CD14-positive monocyte (primary cell): ENCODE data around the gene PTGER4. TPM values are rescaled to one million over a fixed set of nuclear protein-coding genes. Genes with fewer than 3 reads are reported as not detected.

Experiments
- DNase-seq, 3 donors: peaks; one replicate each; pipeline ENCODE4 v3.0.0-alpha.2; 2011 to 2022
- H2AFZ ChIP-seq: 2 replicates; pipeline ENCODE4 v1.6.0; 2012; ENCODE audit warnings: mild to moderate bottlenecking, low read depth, low read length, inconsistent platforms; ENCODE audit not compliant: insufficient read depth, poor library complexity, severe bottlenecking
- H3K27ac ChIP-seq, 2 donors: 1 replicate in 1 of 2; 2 replicates in 1 of 2; pipeline ENCODE4 v1.5.1; 2012 to 2013; ENCODE audit warnings: low read length in 2 of 2, control low read depth in 1 of 2, inconsistent platforms in 1 of 2, low read depth in 1 of 2, mild to moderate bottlenecking in 1 of 2
- H3K27me3 ChIP-seq, 2 donors: one replicate each; pipeline versions ENCODE4 v1.6.0 to v1.6.1; 2011 to 2013; ENCODE audit warnings: low read length in 2 of 2; ENCODE audit not compliant: control insufficient read depth in 2 of 2, insufficient read depth in 2 of 2
- H3K36me3 ChIP-seq, 2 donors: replicated peaks in 1 of 2; 1 replicate in 1 of 2; 2 replicates in 1 of 2; pipeline versions ENCODE4 v1.5.1 to v1.6.1; 2012 to 2013; ENCODE audit warnings: low read length in 2 of 2, control low read depth in 1 of 2, inconsistent platforms in 1 of 2, mild to moderate bottlenecking in 1 of 2; ENCODE audit not compliant: insufficient read depth in 2 of 2, control insufficient read depth in 1 of 2
- H3K4me1 ChIP-seq, 2 donors: 1 replicate in 1 of 2; 2 replicates in 1 of 2; pipeline versions ENCODE4 v1.5.1 to v1.6.1; 2012 to 2013; ENCODE audit warnings: low read length in 2 of 2, control low read depth in 1 of 2, inconsistent platforms in 1 of 2, mild to moderate bottlenecking in 1 of 2, moderate library complexity in 1 of 2; ENCODE audit not compliant: insufficient read depth in 2 of 2, control insufficient read depth in 1 of 2
- H3K4me2 ChIP-seq: replicated peaks from 2 replicates; pipeline ENCODE3; 2012; ENCODE audit warnings: low read length, moderate library complexity, mild to moderate bottlenecking; ENCODE audit not compliant: poor library complexity, severe bottlenecking; ENCODE audit errors: extremely low read depth
- H3K4me3 ChIP-seq, 3 experiments: fragments of 200-600 bp in 1 of 3; sonication (generic) in 1 of 3; replicated peaks in 1 of 3; 1 replicate in 2 of 3; 2 replicates in 1 of 3; pipeline ENCODE4 v1.5.1; 2011 to 2013; ENCODE audit warnings: low read length in 3 of 3, mild to moderate bottlenecking in 3 of 3, control low read depth in 2 of 3, low read depth in 2 of 3, inconsistent platforms in 1 of 3, moderate library complexity in 1 of 3
- H3K79me2 ChIP-seq: 2 replicates; pipeline ENCODE4 v1.6.0; 2012; ENCODE audit warnings: mild to moderate bottlenecking, control low read depth, inconsistent platforms, low read length, moderate library complexity; ENCODE audit not compliant: insufficient read depth
- H3K9ac ChIP-seq: 2 replicates; pipeline ENCODE4 v1.6.0; 2017; ENCODE audit warnings: low read length, mild to moderate bottlenecking; ENCODE audit not compliant: insufficient read depth, poor library complexity, severe bottlenecking
- H3K9me3 ChIP-seq, 2 donors: replicated peaks in 1 of 2; 1 replicate in 1 of 2; 2 replicates in 1 of 2; pipeline versions ENCODE4 v1.5.1 to v1.6.1; 2012 to 2013; ENCODE audit warnings: low read length in 2 of 2, control low read depth in 1 of 2; ENCODE audit not compliant: control insufficient read depth in 1 of 2, insufficient read depth in 1 of 2
- H4K20me1 ChIP-seq: 2 replicates; pipeline ENCODE4 v1.6.0; 2012; ENCODE audit warnings: mild to moderate bottlenecking, low read length, control low read depth, moderate library complexity; ENCODE audit not compliant: insufficient read depth
- H3K27ac Mint-ChIP-seq, 7 donors: one replicate each; pipeline ENCODE4 v1.8.0; 2020; ENCODE audit warnings: mild to moderate bottlenecking in 7 of 7, mixed read lengths in 7 of 7, moderate library complexity in 6 of 7, inconsistent platforms in 2 of 7
- H3K27me3 Mint-ChIP-seq, 3 donors: one replicate each; pipeline ENCODE4 v1.8.0; 2021 to 2022; ENCODE audit warnings: low read depth in 3 of 3, mild to moderate bottlenecking in 3 of 3, mixed read lengths in 3 of 3, moderate library complexity in 3 of 3, inconsistent platforms in 1 of 3
- H3K36me3 Mint-ChIP-seq, 2 donors: one replicate each; pipeline ENCODE4 v1.8.0; 2020; ENCODE audit warnings: mixed read lengths in 2 of 2, inconsistent platforms in 1 of 2, mild to moderate bottlenecking in 1 of 2
- H3K4me1 Mint-ChIP-seq: one replicate; pipeline ENCODE4 v1.8.0; 2020; ENCODE audit warnings: mild to moderate bottlenecking, mixed read lengths
- H3K4me3 Mint-ChIP-seq, 2 donors: one replicate each; pipeline ENCODE4 v1.8.0; 2020; ENCODE audit warnings: mild to moderate bottlenecking in 2 of 2, mixed read lengths in 2 of 2, moderate library complexity in 1 of 2
- H3K9me3 Mint-ChIP-seq, 7 donors: one replicate each; pipeline ENCODE4 v1.8.0; 2020 to 2022; ENCODE audit warnings: mixed read lengths in 7 of 7, mild to moderate bottlenecking in 6 of 7, moderate library complexity in 6 of 7, inconsistent platforms in 2 of 7
- CTCF ChIP-seq: fragments of 200-600 bp; IDR thresholded peaks from one replicate; pipeline ENCODE4 v1.8.0; 2022; ENCODE audit warnings: antibody characterized with exemption, mild to moderate bottlenecking
- WGBS: methylation state at CpG from one replicate; pipeline ENCODE4 v1.1.5; 2013; ENCODE audit warnings: missing lambda C conversion rate; ENCODE audit not compliant: insufficient coverage; 5-methylcytosine and 5-hydroxymethylcytosine counted together
- intact Hi-C, 2 donors: fragments of 100-400 bp; cut with micrococcal nuclease; formaldehyde crosslinking; loops; one replicate each; pipeline versions ENCODE4 v1.15.0 to v1.15.1; 2023
- polyA plus RNA-seq, 3 donors: library from polyadenylated mRNA; depleted of rRNA in 1 of 3; unstranded in 2 of 3; stranded (reverse) in 1 of 3; fragments of 300-500 nt in 2 of 3; fragments of >200 nt in 1 of 3; fragmentation: Illumina TruSeq in 2 of 3; gene quantifications; 1 replicate in 2 of 3; 2 replicates in 1 of 3; pipeline ENCODE4 v1.2.3, GENCODE V29; 2012 to 2021

The PTGER4 gene
- polyA plus RNA-seq, 3 donors = 44.4 to 119 (median 64.3) TPM

- no peak overlapping the region for H3K4me3 Mint-ChIP-seq
Measured at GRCh38 chr5:40656766-40657165, 22.9 kb upstream of the PTGER4 start.

GRCh38 chr5:40660751-40661150, 19.0 kb upstream of the PTGER4 start:
- no peak overlapping the region for H3K27ac ChIP-seq
- H3K9me3 Mint-ChIP-seq = peaks cover 0 to 4% (median 0%) of the 10 kb centered on the region in 7 donors
- H3K4me3 ChIP-seq = no peak overlapping the region
- H3K79me2 ChIP-seq = no peaks in the 10 kb centered on the region
- no peak for TF ChIP-seq CTCF
- no peaks in the 10 kb centered on the region for H3K27me3 ChIP-seq
- H3K4me1 Mint-ChIP-seq = peaks cover 11% of the 10 kb centered on the region
- H3K4me2 ChIP-seq = no peak overlapping the region
- WGBS = 50% methylated on average over 2 of the region's 2 CpGs
- H4K20me1 ChIP-seq = no peaks in the 10 kb centered on the region
- no peaks in the 10 kb centered on the region for H3K9me3 ChIP-seq
- peaks cover 0 to 6% (median 0%) of the 10 kb centered on the region in 3 donors for H3K27me3 Mint-ChIP-seq
- no peak overlapping the region for H3K9ac ChIP-seq
- no peaks in the 10 kb centered on the region for H3K36me3 Mint-ChIP-seq
- intact Hi-C loops = no loop called here
- no peak overlapping the region for H2AFZ ChIP-seq
- H3K36me3 ChIP-seq = no peaks in the 10 kb centered on the region
- H3K4me3 Mint-ChIP-seq = no peak overlapping the region
- peaks cover 2 to 7% of the 10 kb centered on the region in 2 donors for H3K4me1 ChIP-seq
- no peak for DNase-seq
- H3K27ac Mint-ChIP-seq = no peak overlapping the region

More at GRCh38 chr5:40656766-40657165, 22.9 kb upstream of the PTGER4 start:
- Mint-ChIP-seq H3K9me3 (peaks cover 0 to 4% (median 0%) of the 10 kb centered on the region in 7 donors), H3K36me3 (no peaks in the 10 kb centered on the region), H3K4me1 (peaks cover 44% of the 10 kb centered on the region), H3K27me3 (peaks cover 0 to 7% (median 1%) of the 10 kb centered on the region in 3 donors), H3K27ac (peak overlapping the region in 1 of 7 donors; percentile 36)
- no peak overlapping the region for H3K9ac ChIP-seq
- H2AFZ ChIP-seq = no peak overlapping the region
- H3K27ac ChIP-seq = no peak overlapping the region
- no peaks in the 10 kb centered on the region for H4K20me1 ChIP-seq
- H3K4me1 ChIP-seq = peaks cover 5 to 24% of the 10 kb centered on the region in 2 donors
- H3K4me3 ChIP-seq = no peak overlapping the region
- H3K4me2 ChIP-seq = no peak overlapping the region
- TF ChIP-seq CTCF = no peak
- H3K27me3 ChIP-seq = no peaks in the 10 kb centered on the region
- intact Hi-C loops = no loop called here
- H3K36me3 ChIP-seq = no peaks in the 10 kb centered on the region
- H3K79me2 ChIP-seq = no peaks in the 10 kb centered on the region
- H3K9me3 ChIP-seq = no peaks in the 10 kb centered on the region
- DNase-seq = no peak
